NCI-H1092 treated with DMSO at 0.1 percent for 48 hours (cell line): ENCODE measurements around the gene ATN1.

Experiments used
- DNase-seq: peaks from one replicate; lab custom pipeline; 2025; lab: John Stamatoyannopoulos, UW

The ATN1 gene

GRCh38 chr12:6975297-6976032 lies 47.7 kb downstream of the ATN1 start:
- no peak for DNase-seq

GRCh38 chr12:6977653-6978052 lies 49.9 kb downstream of the ATN1 start:
- DNase-seq, result no peak

- no peak for DNase-seq
These were observed 50.4 kb downstream of the ATN1 start for GRCh38 chr12:6978188-6978587.

GRCh38 chr12:6978611-6979011 lies 50.9 kb downstream of the ATN1 start:
- DNase-seq, result no peak

- no peak for DNase-seq
These were observed 51.3 kb downstream of the ATN1 start for GRCh38 chr12:6979021-6979420.

- DNase-seq, result no peak
These were observed 51.7 kb downstream of the ATN1 start for GRCh38 chr12:6979453-6979852.

- DNase-seq, result no peak
These were observed 52.3 kb downstream of the ATN1 start for GRCh38 chr12:6980075-6980474.

GRCh38 chr12:6980740-6981139 lies 53.0 kb downstream of the ATN1 start:
- DNase-seq, result no peak

GRCh38 chr12:6981152-6982052 lies 53.6 kb downstream of the ATN1 start:
- DNase-seq, result no peak

- DNase-seq, result no peak
These were observed 54.8 kb downstream of the ATN1 start for GRCh38 chr12:6982532-6982931.

GRCh38 chr12:6987956-6988553 lies 60.3 kb downstream of the ATN1 start:
- DNase-seq, result no peak
